DMS 273 treated with DMSO at 0.1 percent for 48 hours (cell line): ENCODE measurements around the gene OR5F1.

Experiments used
- DNase-seq: peaks from one replicate; lab custom pipeline; 2025; lab: John Stamatoyannopoulos, UW

Gene OR5F1

GRCh38 chr11:55994525-55994924, at the start of gene OR5F1:
TSS of gene OR5F1 (minus strand) at chr11:55994625. CDS start at chr11:55994625, 0 bp downstream.
- DNase-seq, result no peak

DNA sequence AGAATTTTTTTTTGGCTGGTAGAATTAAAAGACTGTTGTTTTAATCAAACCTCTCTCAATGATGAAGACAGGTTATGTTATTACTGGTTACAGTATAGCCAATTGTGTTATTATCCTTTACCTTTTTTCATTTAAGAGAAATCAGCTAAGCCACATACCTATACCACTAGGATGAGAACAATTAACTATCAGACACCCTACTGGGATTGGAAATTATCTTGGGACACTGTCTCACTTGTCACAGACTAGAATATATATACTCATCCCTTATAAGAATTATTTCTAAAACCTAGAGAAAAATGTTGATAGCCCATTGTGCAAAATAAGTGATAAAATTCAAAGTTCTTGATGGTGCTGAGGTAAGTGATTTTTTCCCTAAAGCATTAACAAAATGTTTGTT, 32.9 kb upstream of the OR5F1 start, which contains the start of gene OR5AS1:
Gene OR5AS1, plus strand, starts transcription at position 301 of the 400 bp plus-strand sequence. CDS start 2,765 bp downstream, outside the sequence.
- no peak for DNase-seq

DNA sequence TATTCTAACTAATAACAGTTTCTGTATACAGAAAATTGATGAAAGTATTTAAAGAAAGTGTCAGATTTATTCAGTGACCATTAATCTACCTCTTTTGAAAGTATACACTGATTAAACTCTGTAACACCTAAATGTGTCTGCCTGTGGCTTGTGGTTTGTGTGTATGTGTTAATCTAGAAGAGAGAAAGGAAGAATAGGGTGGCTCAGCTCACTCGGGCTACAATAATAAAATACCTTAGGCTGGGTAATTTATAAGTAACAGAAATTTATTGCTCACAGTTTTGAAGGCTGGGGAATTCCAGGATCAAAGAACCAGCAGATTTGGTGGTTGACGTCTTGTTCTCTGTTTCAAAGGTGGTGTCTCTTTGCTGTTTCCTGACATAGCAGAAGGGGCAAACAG, 19.4 kb upstream of the OR5F1 start:
- DNase-seq, result no peak

DNA sequence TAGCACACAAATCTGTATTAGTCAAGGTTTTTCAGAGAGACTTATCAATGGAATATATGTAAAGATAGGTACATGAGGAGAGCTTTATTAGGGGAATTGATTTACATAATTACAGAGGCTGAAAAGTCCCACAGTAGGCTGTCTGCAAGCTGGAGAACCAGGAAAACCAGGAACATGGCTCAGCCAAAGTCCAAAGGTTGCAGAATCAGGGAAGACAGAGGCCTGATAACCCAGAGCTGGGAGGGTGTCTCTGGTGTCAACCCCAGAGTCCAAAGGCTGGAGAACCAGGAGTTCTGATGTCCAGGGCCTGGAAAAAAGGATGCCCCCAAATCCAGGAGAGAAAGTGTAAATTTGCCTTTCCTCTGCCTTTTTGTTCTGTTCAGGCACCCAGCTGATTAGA, 16.3 kb upstream of the OR5F1 start:
- no peak for DNase-seq

- no peak for DNase-seq
Observed at GRCh38 chr11:55970935-55971334, 23.5 kb downstream of the OR5F1 start.

GRCh38 chr11:55969845-55970244, 24.6 kb downstream of the OR5F1 start, which contains the start of gene OR10AG1:
TSS of gene OR10AG1 (minus strand) at chr11:55969945. CDS start at chr11:55969907, 38 bp downstream.
- DNase-seq, result no peak

DNA sequence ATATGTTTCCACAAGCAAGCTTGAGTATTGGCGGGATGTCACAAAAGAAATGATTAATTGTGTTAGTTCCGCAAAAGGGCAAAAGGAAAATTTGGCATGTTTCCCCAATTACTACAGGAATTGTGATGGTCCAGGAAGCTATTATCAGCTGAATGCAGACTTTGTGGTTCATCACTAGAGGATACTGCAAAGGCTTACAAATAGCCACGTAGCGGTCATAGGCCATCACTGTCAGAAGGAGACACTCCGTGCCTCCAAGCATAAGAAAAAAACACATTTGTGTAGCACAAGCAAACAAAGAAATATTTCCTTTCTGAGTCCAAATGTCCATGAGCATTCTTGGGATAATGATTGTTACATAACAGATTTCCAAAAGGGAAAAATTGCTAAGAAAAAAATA, 26.5 kb downstream of the OR5F1 start:
- no peak for DNase-seq

DNA sequence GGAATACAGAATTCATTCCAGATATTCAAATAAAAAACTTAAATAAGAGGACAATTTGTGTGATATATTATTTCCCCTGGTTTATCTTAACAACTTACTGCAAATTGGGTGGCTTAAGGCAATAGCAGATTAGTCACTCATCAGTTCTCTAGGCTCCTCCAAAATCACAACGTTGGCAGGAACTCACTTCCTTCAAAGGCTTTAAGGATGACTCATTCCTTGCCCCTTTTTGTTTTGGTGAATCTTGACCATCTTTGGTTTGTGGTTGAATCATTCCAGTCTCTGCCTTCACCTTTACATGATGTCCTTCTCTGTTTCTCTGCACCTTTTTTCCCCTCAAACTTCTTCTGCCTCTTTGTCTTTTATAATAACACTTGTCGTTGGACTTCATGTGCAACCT, 28.0 kb downstream of the OR5F1 start:
- DNase-seq, result no peak

- DNase-seq, result no peak
Observed at GRCh38 chr11:55956521-55956920, 37.9 kb downstream of the OR5F1 start.

DNA sequence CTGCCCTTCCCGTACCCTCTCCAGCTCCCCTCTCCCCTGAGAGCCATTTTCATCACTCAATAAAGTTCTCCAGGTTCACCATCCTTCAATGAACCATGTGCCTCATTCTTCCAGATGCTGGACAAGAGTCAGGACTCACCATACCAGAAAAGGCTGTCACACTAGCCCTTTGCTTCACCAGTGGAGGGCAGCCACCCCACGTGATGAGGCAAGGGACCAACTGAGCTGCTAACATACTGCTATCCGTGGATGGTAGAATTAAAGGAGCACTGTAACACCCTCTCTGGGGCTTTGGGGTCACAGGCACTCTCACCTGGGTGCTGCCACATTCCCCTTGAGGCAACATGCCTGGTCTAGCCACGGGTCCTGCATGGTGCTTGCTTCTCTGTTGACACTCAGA, 45.1 kb downstream of the OR5F1 start:
- no peak for DNase-seq
